ENCODE measurements around the gene GFOD2.

GFOD2 gene

GRCh38 chr16:67637625-67638024 is 81.5 kb downstream of the GFOD2 start:
- DNase-seq (ENCODE audit: low read depth): no peak

DNA sequence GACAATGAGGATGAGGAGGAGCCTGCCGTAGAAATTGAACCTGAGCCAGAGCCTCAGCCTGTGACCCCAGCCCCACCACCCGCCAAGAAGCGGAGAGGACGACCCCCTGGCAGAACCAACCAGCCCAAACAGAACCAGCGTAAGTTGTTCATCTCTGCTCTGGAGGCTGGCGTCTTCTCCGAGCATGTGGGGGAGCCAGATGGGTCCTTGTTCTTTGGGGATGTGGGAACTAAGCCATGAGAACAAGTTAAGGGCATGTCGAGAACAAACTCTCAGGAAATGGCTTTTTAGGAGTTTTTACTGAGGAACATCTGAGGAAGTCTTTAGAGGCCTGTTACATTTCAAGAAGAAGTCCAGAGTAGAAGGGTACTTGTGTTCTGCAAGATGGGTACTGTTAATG is 82.4 kb downstream of the GFOD2 start:
- no peak for DNase-seq (ENCODE audit: low read depth)

- no peak for DNase-seq (ENCODE audit: low read depth)
These were observed 86.5 kb downstream of the GFOD2 start for GRCh38 chr16:67632415-67633172.

DNA sequence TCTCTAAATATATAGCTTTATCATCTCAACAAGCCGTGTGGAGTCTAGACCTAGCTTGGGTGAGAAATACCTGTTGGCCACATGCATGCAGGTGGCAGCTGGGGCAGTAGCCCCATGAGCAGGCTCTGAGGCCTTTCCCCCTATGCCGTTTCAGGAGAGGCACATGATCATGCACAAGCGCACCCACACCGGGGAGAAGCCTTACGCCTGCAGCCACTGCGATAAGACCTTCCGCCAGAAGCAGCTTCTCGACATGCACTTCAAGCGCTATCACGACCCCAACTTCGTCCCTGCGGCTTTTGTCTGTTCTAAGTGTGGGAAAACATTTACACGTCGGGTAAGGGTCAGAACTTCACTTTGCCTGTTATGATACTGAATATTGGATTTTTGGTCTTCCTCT is 90.9 kb downstream of the GFOD2 start:
- DNase-seq (ENCODE audit: low read depth): no peak
